HepG2 (cell line): ENCODE data around the gene RABGAP1L. TPM values are rescaled to one million over a fixed set of nuclear protein-coding genes. Genes with fewer than 3 reads are reported as not detected.

ENCODE experiments used
- EP300 ChIP-seq, 3 experiments: sonication (generic) in 1 of 3; formaldehyde crosslinking in 1 of 3; IDR thresholded peaks; 2 replicates each; pipeline versions ENCODE4 v1.5.1 to v1.6.1; 2011 to 2020; ENCODE audit warnings: low read depth in 2 of 3, low read length in 2 of 3, borderline replicate concordance in 1 of 3, improper control_type of control experiment in 1 of 3, mild to moderate bottlenecking in 1 of 3, missing genetic modification reagents in 1 of 3, moderate library complexity in 1 of 3
- ERF ChIP-seq: IDR thresholded peaks from 2 replicates; pipeline ENCODE4 v1.6.1; 2018; ENCODE audit warnings: missing biosample characterization, missing genetic modification reagents
- IRF2 ChIP-seq: IDR thresholded peaks from 2 replicates; pipeline ENCODE4 v1.6.1; 2018; ENCODE audit warnings: missing genetic modification reagents, missing compliant biosample characterization
- MED1 ChIP-seq: sonication (generic); formaldehyde crosslinking; IDR thresholded peaks from 2 replicates; pipeline ENCODE4 v1.4.0; 2020; ENCODE audit warnings: missing genetic modification reagents
- MEF2D ChIP-seq: sonication (generic); formaldehyde crosslinking; IDR thresholded peaks from 2 replicates; pipeline ENCODE4 v1.5.1; 2020; ENCODE audit warnings: mild to moderate bottlenecking, missing genetic modification reagents
- NR2C2 ChIP-seq: sonication (generic); formaldehyde crosslinking; IDR thresholded peaks from 2 replicates; pipeline ENCODE4 v1.4.0; 2020; ENCODE audit warnings: missing genetic modification reagents, mild to moderate bottlenecking, moderate library complexity, borderline replicate concordance
- PAXIP1 ChIP-seq: sonication (generic); formaldehyde crosslinking; conservative IDR thresholded peaks from 2 replicates; pipeline ENCODE4 v1.4.0; 2020; ENCODE audit warnings: mild to moderate bottlenecking, missing genetic modification reagents, moderate library complexity
- PHF5A ChIP-seq: IDR thresholded peaks from one replicate; pipeline ENCODE4 v1.6.1; 2018; ENCODE audit warnings: low read depth, missing genetic modification reagents; ENCODE audit not compliant: unreplicated experiment
- SOX13 ChIP-seq, 3 experiments: fragments of 450-650 bp in 1 of 3; sonication (generic) in 1 of 3; formaldehyde crosslinking in 1 of 3; IDR thresholded peaks in 2 of 3; conservative IDR thresholded peaks in 1 of 3; 2 replicates each; pipeline versions ENCODE4 v1.5.0 to v1.6.1; 2016 to 2020; ENCODE audit warnings: antibody characterized with exemption in 1 of 3, mild to moderate bottlenecking in 1 of 3, missing compliant biosample characterization in 1 of 3, missing genetic modification reagents in 1 of 3, moderate library complexity in 1 of 3
- SP5 ChIP-seq: IDR thresholded peaks from 2 replicates; pipeline ENCODE4 v1.6.1; 2016; ENCODE audit warnings: low read depth, borderline replicate concordance
- TARDBP ChIP-seq: sonication (generic); formaldehyde crosslinking; IDR thresholded peaks from 2 replicates; pipeline ENCODE4 v1.8.0; 2022; ENCODE audit warnings: mild to moderate bottlenecking, missing genetic modification reagents
- TRIM24 ChIP-seq: sonication (generic); formaldehyde crosslinking; IDR thresholded peaks from 2 replicates; pipeline ENCODE4 v1.8.0; 2022; ENCODE audit warnings: mild to moderate bottlenecking, missing genetic modification reagents
- ZNF614 ChIP-seq: IDR thresholded peaks from 2 replicates; pipeline ENCODE4 v1.6.1; 2018; ENCODE audit warnings: missing biosample characterization, missing genetic modification reagents, inconsistent platforms, borderline replicate concordance
- ZNF644 ChIP-seq: IDR thresholded peaks from 2 replicates; pipeline ENCODE4 v1.6.1; 2016; ENCODE audit warnings: low read depth
- ZNF83 ChIP-seq: sonication (generic); formaldehyde crosslinking; IDR thresholded peaks from 2 replicates; pipeline ENCODE4 v1.4.0; 2020; ENCODE audit warnings: missing genetic modification reagents, mild to moderate bottlenecking, borderline replicate concordance
- ZSCAN9 ChIP-seq: IDR thresholded peaks from 2 replicates; pipeline ENCODE4 v1.6.1; 2016; ENCODE audit warnings: borderline replicate concordance
- polyA plus RNA-seq, 8 experiments: library from polyadenylated mRNA; depleted of rRNA in 3 of 8; stranded (reverse) in 7 of 8; unstranded in 1 of 8; fragments of >200 nt; fragmentation: Illumina TruSeq in 4 of 8; extraction: Trizol in 4 of 8; gene quantifications; 2 replicates each; pipeline versions ENCODE4 v1.2.1 to v1.2.3, GENCODE V29; 2011 to 2016; ENCODE audit warnings: low read depth in 4 of 8, missing spikeins in 1 of 8, mixed read lengths in 1 of 8; ENCODE audit not compliant: insufficient read depth in 1 of 8
- total RNA-seq, 5 experiments: library from RNA; depleted of rRNA; stranded (reverse); fragments of >200 nt; fragmentation: Illumina TruSeq; extraction: Trizol; gene quantifications; 2 replicates each; pipeline ENCODE4 v1.2.3, GENCODE V29; 2016; ENCODE audit warnings: low read depth in 1 of 5
- TF ChIP-seq, protein P1 (sequence below): sonication (generic); formaldehyde crosslinking; IDR thresholded peaks from 2 replicates; pipeline ENCODE4 v1.9.0; 2021; ENCODE audit warnings: mild to moderate bottlenecking, missing genetic modification reagents

RABGAP1L gene
- total and polyA plus RNA-seq, 2 of the 13 experiments (the other 11 are each of a cell fraction or from before 2014, with no cell fraction given): 7.9 to 22.6 TPM

DNA sequence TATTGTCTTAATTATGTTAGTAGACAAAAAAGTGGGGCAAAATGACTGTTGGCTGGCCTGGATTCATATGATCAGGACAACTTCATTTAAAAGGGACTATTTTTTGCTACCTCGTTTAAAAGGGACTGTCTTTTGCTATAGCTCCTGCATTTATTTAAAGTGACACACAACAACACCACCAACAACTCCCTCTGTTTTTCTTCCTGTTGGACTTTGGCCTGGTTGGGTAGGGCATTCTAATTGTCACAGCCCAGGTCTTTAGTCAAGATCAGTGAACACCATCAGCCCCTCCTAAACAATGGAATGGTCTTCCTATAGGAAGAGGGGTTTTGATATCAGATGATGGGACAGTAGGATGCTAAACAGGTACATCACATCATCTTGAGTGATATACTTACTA, 530.2 kb downstream of the RABGAP1L start (continued):
- TF ChIP-seq, protein P1, sequence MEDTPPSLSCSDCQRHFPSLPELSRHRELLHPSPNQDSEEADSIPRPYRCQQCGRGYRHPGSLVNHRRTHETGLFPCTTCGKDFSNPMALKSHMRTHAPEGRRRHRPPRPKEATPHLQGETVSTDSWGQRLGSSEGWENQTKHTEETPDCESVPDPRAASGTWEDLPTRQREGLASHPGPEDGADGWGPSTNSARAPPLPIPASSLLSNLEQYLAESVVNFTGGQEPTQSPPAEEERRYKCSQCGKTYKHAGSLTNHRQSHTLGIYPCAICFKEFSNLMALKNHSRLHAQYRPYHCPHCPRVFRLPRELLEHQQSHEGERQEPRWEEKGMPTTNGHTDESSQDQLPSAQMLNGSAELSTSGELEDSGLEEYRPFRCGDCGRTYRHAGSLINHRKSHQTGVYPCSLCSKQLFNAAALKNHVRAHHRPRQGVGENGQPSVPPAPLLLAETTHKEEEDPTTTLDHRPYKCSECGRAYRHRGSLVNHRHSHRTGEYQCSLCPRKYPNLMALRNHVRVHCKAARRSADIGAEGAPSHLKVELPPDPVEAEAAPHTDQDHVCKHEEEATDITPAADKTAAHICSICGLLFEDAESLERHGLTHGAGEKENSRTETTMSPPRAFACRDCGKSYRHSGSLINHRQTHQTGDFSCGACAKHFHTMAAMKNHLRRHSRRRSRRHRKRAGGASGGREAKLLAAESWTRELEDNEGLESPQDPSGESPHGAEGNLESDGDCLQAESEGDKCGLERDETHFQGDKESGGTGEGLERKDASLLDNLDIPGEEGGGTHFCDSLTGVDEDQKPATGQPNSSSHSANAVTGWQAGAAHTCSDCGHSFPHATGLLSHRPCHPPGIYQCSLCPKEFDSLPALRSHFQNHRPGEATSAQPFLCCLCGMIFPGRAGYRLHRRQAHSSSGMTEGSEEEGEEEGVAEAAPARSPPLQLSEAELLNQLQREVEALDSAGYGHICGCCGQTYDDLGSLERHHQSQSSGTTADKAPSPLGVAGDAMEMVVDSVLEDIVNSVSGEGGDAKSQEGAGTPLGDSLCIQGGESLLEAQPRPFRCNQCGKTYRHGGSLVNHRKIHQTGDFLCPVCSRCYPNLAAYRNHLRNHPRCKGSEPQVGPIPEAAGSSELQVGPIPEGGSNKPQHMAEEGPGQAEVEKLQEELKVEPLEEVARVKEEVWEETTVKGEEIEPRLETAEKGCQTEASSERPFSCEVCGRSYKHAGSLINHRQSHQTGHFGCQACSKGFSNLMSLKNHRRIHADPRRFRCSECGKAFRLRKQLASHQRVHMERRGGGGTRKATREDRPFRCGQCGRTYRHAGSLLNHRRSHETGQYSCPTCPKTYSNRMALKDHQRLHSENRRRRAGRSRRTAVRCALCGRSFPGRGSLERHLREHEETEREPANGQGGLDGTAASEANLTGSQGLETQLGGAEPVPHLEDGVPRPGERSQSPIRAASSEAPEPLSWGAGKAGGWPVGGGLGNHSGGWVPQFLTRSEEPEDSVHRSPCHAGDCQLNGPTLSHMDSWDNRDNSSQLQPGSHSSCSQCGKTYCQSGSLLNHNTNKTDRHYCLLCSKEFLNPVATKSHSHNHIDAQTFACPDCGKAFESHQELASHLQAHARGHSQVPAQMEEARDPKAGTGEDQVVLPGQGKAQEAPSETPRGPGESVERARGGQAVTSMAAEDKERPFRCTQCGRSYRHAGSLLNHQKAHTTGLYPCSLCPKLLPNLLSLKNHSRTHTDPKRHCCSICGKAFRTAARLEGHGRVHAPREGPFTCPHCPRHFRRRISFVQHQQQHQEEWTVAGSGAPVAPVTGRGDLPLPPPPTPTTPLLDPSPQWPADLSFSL (CRISPR knock-in tag): peak; percentile 74
- TF ChIP-seq MED1 (CRISPR knock-in tag): peak; percentile 75
- TF ChIP-seq ZSCAN9 (CRISPR knock-in tag): peak; percentile 55; the same call in 1 of the 2 replicates
- no peak for TF ChIP-seq ZNF83 (CRISPR knock-in tag)
- TF ChIP-seq TARDBP (CRISPR knock-in tag): 0 out of 2 replicates have a peak, but pooled peaks have one; percentile 22
- 0 out of 2 replicates have a peak, but pooled peaks have one; percentile 14 for TF ChIP-seq SP5 (CRISPR knock-in tag)
- TF ChIP-seq EP300 (IDR thresholded peaks at IDR 0.05; ENCODE audit: low read depth in 2 of 2, low read length in 2 of 2): peak in 1 of 2 experiments; percentile 53; a peak in 1 of 4 replicates
- TF ChIP-seq EP300 (CRISPR knock-in tag; IDR thresholded peaks at IDR 0.05; ENCODE audit: borderline replicate concordance): no peak; the same call in 1 of the 2 replicates
- TF ChIP-seq PHF5A (CRISPR knock-in tag): peak; percentile 31
- 0 out of 2 replicates have a peak, but pooled peaks have one; percentile 14 for TF ChIP-seq MEF2D
- TF ChIP-seq ZNF644 (CRISPR knock-in tag): peak; percentile 93
- TF ChIP-seq SOX13 (IDR thresholded peaks at IDR 0.05): peak; percentile 33; the same call in 1 of the 2 replicates
- peak in 1 of 2 experiments; percentile 88; a peak in 2 of 4 replicates for TF ChIP-seq SOX13 (CRISPR knock-in tag; conservative IDR thresholded peaks at IDR 0.05 in 1 of 2, IDR thresholded peaks at IDR 0.05 in 1 of 2)
- TF ChIP-seq NR2C2 (CRISPR knock-in tag): 0 out of 2 replicates have a peak, but pooled peaks have one; percentile 22
- 0 out of 2 replicates have a peak, but pooled peaks have one; percentile 47 for TF ChIP-seq IRF2 (CRISPR knock-in tag)
- peak; percentile 70; the same call in 1 of the 2 replicates for TF ChIP-seq ERF (CRISPR knock-in tag)
- TF ChIP-seq TRIM24 (CRISPR knock-in tag): no peak
- TF ChIP-seq PAXIP1 (CRISPR knock-in tag): peak; percentile 88
- TF ChIP-seq ZNF614 (CRISPR knock-in tag): peak; percentile 93
